HUDEP-2 (cell line): ENCODE measurements around the gene TMEM120B.
A peak's percentile ranks its signal among the peaks of the same experiment; 100 is the strongest.

Experiments
- DNase-seq, 76 experiments: peaks; one replicate each; lab custom pipeline; 2025; ENCODE audit not compliant: unreplicated experiment in 76 of 76; lab: John Stamatoyannopoulos, UW

Gene TMEM120B

GRCh38 chr12:121800694-121801594 lies 88.4 kb downstream of the TMEM120B start:
- peak in 62 of 76 experiments; percentile 7 to 75 (median 48) for DNase-seq

- peak in 27 of 76 experiments; percentile 13 to 77 (median 39) for DNase-seq
These were observed 89.3 kb downstream of the TMEM120B start for GRCh38 chr12:121801595-121802484.

- DNase-seq, result no peak
These were observed 89.9 kb downstream of the TMEM120B start for GRCh38 chr12:121802485-121802842.

DNA sequence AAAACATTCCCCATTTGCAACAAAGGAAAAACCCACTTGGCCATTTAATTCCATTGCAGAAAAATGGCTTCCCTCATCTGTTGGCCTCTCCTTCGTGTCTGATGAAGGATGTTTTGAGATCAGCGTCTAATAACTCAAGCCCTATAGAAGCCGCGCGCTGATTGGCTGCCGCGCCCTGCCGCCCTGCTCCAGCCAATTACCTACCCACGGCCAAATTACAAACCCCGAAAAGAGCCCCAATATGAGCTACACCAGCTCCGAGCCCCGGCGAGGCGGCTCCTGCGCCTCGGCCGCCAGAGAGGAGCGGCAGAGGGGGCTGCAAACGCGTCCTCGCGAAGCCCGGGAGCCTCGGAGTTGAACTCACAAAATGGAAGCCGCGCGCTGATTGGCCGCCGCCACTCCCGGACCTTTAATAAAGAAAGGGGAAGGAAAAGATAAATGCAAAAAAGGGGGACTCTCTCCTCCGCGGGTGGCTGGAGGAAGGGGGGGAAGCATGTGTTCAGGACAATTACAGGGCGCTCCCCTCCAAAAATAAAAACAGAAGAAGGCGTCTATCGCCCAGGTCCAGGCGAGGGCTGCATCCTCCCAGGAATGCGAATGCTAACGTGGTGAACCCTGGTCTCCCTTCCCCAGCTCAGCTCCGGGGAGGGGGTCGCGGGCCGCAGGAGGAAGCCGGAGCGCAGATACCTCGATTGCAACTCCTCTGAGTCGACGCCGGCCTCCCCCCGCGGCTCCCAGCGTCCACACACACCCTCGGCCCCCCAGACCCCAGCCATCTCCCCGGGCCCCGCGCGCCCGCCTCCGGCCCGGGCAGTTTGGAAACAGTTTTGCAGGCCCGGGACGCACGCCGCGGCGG lies 90.5 kb downstream of the TMEM120B start:
- peak; percentile 35 to 95 (median 86) for DNase-seq

DNA sequence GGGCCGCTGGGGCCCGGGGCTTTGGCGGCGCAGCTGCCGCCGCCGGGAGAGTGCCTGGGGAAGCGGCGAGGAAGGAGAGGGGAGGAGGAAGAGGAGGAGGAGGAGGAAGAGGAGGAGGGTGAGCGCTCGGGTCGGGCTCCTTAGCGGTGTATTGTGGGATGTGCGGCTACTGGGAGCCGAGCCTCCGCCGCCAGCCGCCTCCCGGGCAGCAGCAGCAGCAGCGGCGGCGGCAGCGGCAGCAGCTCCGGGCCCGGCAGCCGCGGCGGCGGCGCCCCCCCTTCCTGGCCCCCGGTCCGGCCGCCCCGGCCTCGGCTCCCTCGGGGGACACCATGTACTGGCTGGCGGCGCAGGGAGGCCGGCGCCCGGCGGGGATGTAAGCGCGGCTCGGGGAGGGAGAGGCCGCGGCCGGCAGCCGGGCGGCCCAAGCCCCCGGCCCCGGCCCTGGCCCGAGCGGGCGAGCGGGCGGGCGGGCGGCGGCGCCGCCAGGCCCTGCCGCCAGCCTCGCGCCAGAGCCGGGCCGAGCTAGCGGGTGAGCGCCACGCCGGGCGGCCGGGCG lies 91.4 kb downstream of the TMEM120B start, which contains the start of gene SETD1B:
SETD1B (plus strand) TSS at position 149 of the 556 bp plus-strand sequence. CDS start 729 bp downstream, outside the sequence.
- peak in 65 of 76 experiments; percentile 10 to 75 (median 45) for DNase-seq

GRCh38 chr12:121804417-121805111 lies 92.0 kb downstream of the TMEM120B start:
- DNase-seq, result peak in 15 of 76 experiments; percentile 9 to 36 (median 20)

DNA sequence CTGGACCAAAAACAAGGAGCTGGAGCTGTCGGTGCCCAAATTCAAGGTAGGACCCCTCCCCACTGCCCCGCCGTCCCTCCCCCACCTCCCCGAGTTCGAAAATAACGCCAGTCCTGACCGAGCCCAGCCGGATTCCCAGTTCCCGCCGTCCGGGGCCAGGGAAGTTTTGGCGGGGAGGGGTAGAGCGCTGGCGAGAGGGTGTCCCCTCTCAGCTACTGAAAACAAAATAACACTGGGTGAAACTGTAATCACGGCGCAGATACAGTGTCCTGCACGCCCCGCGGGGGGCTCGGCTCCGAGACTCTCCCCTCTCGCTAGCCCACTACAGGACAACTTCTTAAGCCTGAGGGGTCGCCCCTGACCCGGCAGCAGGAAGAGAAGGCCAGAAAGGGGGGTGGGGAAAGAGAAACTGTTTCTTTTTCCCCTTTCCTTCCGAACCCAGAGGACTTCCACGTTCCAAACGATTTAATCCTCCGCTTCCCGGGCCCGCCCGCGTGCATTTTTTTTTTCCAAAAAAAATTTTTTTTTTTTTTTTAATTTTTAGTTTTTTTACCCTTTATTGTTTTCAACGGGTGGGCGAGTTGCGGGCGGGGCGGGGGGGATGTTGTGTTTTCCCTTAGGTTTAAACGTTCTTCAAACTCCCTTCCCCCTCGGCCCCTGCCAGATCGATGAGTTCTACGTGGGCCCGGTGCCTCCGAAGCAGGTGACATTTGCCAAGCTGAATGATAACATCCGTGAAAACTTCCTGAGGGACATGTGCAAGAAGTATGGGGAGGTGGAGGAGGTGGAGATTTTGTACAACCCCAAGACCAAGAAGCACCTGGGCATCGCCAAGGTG lies 92.8 kb downstream of the TMEM120B start:
- peak in 4 of 76 experiments; percentile 10 to 46 (median 14) for DNase-seq

DNA sequence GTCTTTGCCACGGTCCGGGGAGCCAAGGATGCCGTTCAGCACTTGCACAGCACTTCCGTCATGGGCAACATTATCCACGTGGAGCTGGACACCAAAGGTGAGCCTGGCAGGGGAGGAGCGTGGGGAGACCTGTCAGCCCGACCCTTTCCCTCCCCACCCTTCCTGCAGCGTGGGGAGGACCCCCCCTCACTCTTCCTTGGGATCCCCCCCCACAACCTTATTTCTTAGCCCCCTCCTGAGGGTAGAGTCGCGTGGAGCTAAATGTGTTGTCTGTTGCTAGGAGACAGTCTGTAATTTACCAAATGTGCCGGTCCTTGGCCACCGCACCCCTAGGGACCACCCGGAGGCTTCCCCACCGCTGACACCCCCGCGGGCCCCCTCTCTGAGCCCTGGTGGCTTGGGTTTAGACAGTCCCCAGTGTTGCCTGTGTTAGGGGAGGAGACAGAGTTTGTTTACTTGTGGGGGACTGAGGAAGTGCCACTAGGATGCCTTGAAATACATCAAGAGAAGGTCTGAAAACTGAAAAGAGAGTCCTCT lies 93.5 kb downstream of the TMEM120B start:
- no peak for DNase-seq

- DNase-seq, result no peak
These were observed 94.2 kb downstream of the TMEM120B start for GRCh38 chr12:121806546-121807423.

- DNase-seq, result no peak
These were observed 95.2 kb downstream of the TMEM120B start for GRCh38 chr12:121807642-121808347.

DNA sequence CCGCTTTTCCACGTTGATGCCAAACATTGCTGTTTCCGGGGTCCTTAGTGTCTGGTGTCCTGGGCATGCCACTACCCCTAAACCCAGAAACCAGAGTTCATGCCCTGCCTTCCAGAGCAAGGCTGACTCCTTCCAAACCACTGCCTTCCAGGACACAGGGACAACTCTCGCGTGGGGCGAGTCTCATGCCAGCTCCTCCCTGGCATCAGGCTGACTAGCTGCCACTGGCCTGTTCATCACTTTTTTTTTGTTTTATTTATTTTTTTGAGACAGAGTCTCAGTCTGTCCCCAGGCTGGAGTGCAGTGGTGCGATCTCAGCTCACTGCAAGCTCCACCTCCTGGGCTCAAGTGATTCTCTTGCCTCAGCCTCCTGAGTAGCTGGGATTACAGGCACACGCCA lies 96.1 kb downstream of the TMEM120B start:
- DNase-seq, result no peak

- no peak for DNase-seq
These were observed 97.2 kb downstream of the TMEM120B start for GRCh38 chr12:121809712-121810116.

GRCh38 chr12:121810234-121810817 lies 97.8 kb downstream of the TMEM120B start:
- no peak for DNase-seq

- no peak for DNase-seq
These were observed 98.4 kb downstream of the TMEM120B start for GRCh38 chr12:121810833-121811433.

GRCh38 chr12:121811434-121812319 lies 99.1 kb downstream of the TMEM120B start:
- DNase-seq, result peak in 45 of 76 experiments; percentile 7 to 68 (median 41)
